Renal cortical epithelial cell (primary cell): ENCODE data around the gene MATCAP1. TPM values are rescaled to one million over a fixed set of nuclear protein-coding genes. Genes with fewer than 3 reads are reported as not detected.

Experiments used
- DNase-seq: peaks from one replicate; pipeline ENCODE4 v3.0.0-alpha.2; 2011; ENCODE audit warnings: low read depth
- total RNA-seq: library from RNA; depleted of rRNA; stranded (reverse); fragments of >200 nt; gene quantifications from 2 replicates; pipeline ENCODE4 v1.2.3, GENCODE V29; 2014

The MATCAP1 gene
- total RNA-seq, 1 donor from 2014 or later: 10.7 TPM

DNA sequence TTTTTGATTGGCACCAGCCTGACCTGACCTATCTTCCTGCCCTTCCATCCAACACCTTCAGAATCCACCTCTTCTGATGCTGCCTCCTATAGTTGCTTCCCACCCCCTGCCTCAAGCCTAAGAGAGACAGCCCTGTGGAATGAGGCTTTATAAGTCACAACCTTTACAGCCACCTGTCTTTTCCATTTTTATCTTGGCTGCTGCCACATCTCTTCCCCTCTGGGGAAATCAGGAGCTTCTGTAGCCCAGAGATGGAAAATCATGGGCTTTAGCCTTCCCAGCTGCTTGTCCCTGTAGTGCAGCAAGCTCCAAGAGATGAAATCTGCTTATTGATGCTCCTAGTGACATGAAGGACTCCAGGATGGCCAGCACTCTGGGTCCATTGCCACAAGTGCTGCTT lies 55.3 kb downstream of the MATCAP1 start:
- DNase-seq: no peak

Other genes starting within 250 kb of the MATCAP1 start
- gene CIAO2B, start 249.6 kb downstream of the MATCAP1 start, total RNA-seq: 129 and 264 TPM in 2 replicates
- 34.7 and 53.9 TPM in 2 replicates for gene CES2, start 248.4 kb downstream of the MATCAP1 start, total RNA-seq
- gene CES3, start 222.7 kb downstream of the MATCAP1 start, total RNA-seq: 0.69 and 1.3 TPM in 2 replicates
- gene CES4A, start 195.4 kb downstream of the MATCAP1 start, total RNA-seq: 2.1 and 13.6 TPM in 2 replicates
- gene CBFB, start 154.8 kb downstream of the MATCAP1 start, total RNA-seq: 113 and 132 TPM in 2 replicates
- 9.0 and 25.5 TPM in 2 replicates for gene PHAF1, start 74.0 kb downstream of the MATCAP1 start, total RNA-seq
- gene B3GNT9, start 33.0 kb downstream of the MATCAP1 start, total RNA-seq: 11.6 and 27.4 TPM in 2 replicates
- gene TRADD, start 24.1 kb downstream of the MATCAP1 start, total RNA-seq: 26.2 and 45.8 TPM in 2 replicates
- 13.5 TPM in 2 replicates for gene FBXL8, start 24.0 kb downstream of the MATCAP1 start, total RNA-seq
- gene HSF4, start 19.2 kb downstream of the MATCAP1 start, total RNA-seq: 5.7 and 12.5 TPM in 2 replicates
- 26.2 and 27.1 TPM in 2 replicates for gene NOL3, start 13.4 kb downstream of the MATCAP1 start, total RNA-seq
- 0.35 and 0.52 TPM in 2 replicates for gene EXOC3L1, start 6.2 kb upstream of the MATCAP1 start, total RNA-seq
- 39.2 and 56.0 TPM in 2 replicates for gene E2F4, start 8.2 kb upstream of the MATCAP1 start, total RNA-seq
- gene ELMO3, start 15.2 kb upstream of the MATCAP1 start, total RNA-seq: 3.1 and 20.1 TPM in 2 replicates
- 22.0 and 50.2 TPM in 2 replicates for gene TMEM208, start 43.2 kb upstream of the MATCAP1 start, total RNA-seq
- gene FHOD1, start 63.5 kb upstream of the MATCAP1 start, total RNA-seq: 5.4 and 20.5 TPM in 2 replicates
- 0.60 and 0.69 TPM in 2 replicates for gene SLC9A5, start 65.0 kb upstream of the MATCAP1 start, total RNA-seq
- gene PLEKHG4, start 95.6 kb upstream of the MATCAP1 start, total RNA-seq: 13.9 and 18.5 TPM in 2 replicates
- gene KCTD19, start 142.8 kb upstream of the MATCAP1 start, total RNA-seq: 0.25 TPM in 1 of 2 replicates, not detected in the other
- gene LRRC36, start 142.9 kb upstream of the MATCAP1 start, total RNA-seq: 1.6 TPM in 1 of 2 replicates, not detected in the other
- 0.10 TPM in 1 of 2 replicates, not detected in the other for gene TPPP3, start 209.5 kb upstream of the MATCAP1 start, total RNA-seq
- gene ZDHHC1, start 232.5 kb upstream of the MATCAP1 start, total RNA-seq: 4.2 and 10.3 TPM in 2 replicates
- 1.7 TPM in 1 of 2 replicates, not detected in the other for gene HSD11B2, start 247.2 kb upstream of the MATCAP1 start, total RNA-seq